Stimulated activated CD8-positive, alpha-beta memory T cell treated with anti-CD3 and anti-CD28 coated beads, Interleukin-15, amount 100 ng/mL, for 4 hours (primary cell): ENCODE data around the gene ASTN1.

Experiments used
- DNase-seq, 2 donors: peaks; one replicate each; pipeline ENCODE4 v3.0.0-alpha.2; 2020; ENCODE audit warnings: low read depth in 2 of 2

ASTN1 gene

GRCh38 chr1:176878750-176879536 lies 285.6 kb downstream of the ASTN1 start:
- DNase-seq: no peak

GRCh38 chr1:176877557-176877956 lies 287.0 kb downstream of the ASTN1 start:
- DNase-seq: no peak

- no peak for DNase-seq
These were observed 287.5 kb downstream of the ASTN1 start for GRCh38 chr1:176876966-176877515.

GRCh38 chr1:176869577-176869976 lies 294.9 kb downstream of the ASTN1 start:
- DNase-seq: no peak

GRCh38 chr1:176866011-176866714 lies 298.3 kb downstream of the ASTN1 start:
- no peak for DNase-seq

- DNase-seq: no peak
These were observed 300.3 kb downstream of the ASTN1 start for GRCh38 chr1:176864211-176864610.

GRCh38 chr1:176863613-176864012 lies 300.9 kb downstream of the ASTN1 start:
- DNase-seq: no peak

- DNase-seq: no peak
These were observed 306.0 kb downstream of the ASTN1 start for GRCh38 chr1:176858433-176858916.

GRCh38 chr1:176857632-176858031 lies 306.9 kb downstream of the ASTN1 start:
- DNase-seq: no peak

GRCh38 chr1:176854758-176855745 lies 309.5 kb downstream of the ASTN1 start:
- DNase-seq: no peak

- no peak for DNase-seq
These were observed 310.4 kb downstream of the ASTN1 start for GRCh38 chr1:176854121-176854520.

- DNase-seq: no peak
These were observed 311.0 kb downstream of the ASTN1 start for GRCh38 chr1:176853503-176853902.

- no peak for DNase-seq
These were observed 312.4 kb downstream of the ASTN1 start for GRCh38 chr1:176852124-176852523.

- DNase-seq: no peak
These were observed 313.6 kb downstream of the ASTN1 start for GRCh38 chr1:176850871-176851270.

- no peak for DNase-seq
These were observed 315.2 kb downstream of the ASTN1 start for GRCh38 chr1:176849281-176849680.

- DNase-seq: no peak
These were observed 317.5 kb downstream of the ASTN1 start for GRCh38 chr1:176847052-176847451.

GRCh38 chr1:176843352-176844297 lies 320.9 kb downstream of the ASTN1 start:
- no peak for DNase-seq

GRCh38 chr1:176841238-176841637 lies 323.3 kb downstream of the ASTN1 start:
- DNase-seq: no peak

- DNase-seq: no peak
These were observed 325.3 kb downstream of the ASTN1 start for GRCh38 chr1:176839216-176839615.

- DNase-seq: no peak
These were observed 326.1 kb downstream of the ASTN1 start for GRCh38 chr1:176838276-176838995.
